ENCODE results near the gene LPGAT1.

DNA sequence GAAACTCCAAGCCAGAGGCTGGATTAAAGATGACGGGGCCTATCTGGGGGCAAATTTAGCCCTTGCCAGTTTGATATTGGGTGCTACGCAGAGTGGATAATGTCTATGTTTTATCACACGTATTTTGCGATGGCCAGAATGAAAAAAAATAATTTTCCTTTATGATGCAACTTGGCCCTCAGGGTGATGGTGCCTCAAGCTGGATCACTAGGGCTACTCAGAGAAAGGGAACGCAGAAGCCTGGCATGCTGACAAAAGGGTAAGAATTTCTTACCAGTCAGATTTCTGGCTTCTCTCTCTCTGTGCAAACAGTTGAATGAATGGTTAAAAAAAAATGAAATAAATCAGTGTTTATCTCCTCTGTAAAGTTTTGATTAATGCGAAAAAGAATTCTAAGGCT is 122.6 kb downstream of the LPGAT1 start:
- TF ChIP-seq, protein P1, sequence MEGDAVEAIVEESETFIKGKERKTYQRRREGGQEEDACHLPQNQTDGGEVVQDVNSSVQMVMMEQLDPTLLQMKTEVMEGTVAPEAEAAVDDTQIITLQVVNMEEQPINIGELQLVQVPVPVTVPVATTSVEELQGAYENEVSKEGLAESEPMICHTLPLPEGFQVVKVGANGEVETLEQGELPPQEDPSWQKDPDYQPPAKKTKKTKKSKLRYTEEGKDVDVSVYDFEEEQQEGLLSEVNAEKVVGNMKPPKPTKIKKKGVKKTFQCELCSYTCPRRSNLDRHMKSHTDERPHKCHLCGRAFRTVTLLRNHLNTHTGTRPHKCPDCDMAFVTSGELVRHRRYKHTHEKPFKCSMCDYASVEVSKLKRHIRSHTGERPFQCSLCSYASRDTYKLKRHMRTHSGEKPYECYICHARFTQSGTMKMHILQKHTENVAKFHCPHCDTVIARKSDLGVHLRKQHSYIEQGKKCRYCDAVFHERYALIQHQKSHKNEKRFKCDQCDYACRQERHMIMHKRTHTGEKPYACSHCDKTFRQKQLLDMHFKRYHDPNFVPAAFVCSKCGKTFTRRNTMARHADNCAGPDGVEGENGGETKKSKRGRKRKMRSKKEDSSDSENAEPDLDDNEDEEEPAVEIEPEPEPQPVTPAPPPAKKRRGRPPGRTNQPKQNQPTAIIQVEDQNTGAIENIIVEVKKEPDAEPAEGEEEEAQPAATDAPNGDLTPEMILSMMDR (IDR thresholded peaks at IDR 0.05; ENCODE audit: insufficient read depth, low read length): no peak
- TF ChIP-seq POLR2AphosphoS5 (IDR thresholded peaks at IDR 0.05; ENCODE audit: low read depth): no peak
- no peak for TF ChIP-seq REST (IDR thresholded peaks at IDR 0.05; ENCODE audit: insufficient replicate concordance, low read depth)

Data from HL-60 (cell line).